ENCODE measurements around the gene CACNA1D.

The CACNA1D gene

DNA sequence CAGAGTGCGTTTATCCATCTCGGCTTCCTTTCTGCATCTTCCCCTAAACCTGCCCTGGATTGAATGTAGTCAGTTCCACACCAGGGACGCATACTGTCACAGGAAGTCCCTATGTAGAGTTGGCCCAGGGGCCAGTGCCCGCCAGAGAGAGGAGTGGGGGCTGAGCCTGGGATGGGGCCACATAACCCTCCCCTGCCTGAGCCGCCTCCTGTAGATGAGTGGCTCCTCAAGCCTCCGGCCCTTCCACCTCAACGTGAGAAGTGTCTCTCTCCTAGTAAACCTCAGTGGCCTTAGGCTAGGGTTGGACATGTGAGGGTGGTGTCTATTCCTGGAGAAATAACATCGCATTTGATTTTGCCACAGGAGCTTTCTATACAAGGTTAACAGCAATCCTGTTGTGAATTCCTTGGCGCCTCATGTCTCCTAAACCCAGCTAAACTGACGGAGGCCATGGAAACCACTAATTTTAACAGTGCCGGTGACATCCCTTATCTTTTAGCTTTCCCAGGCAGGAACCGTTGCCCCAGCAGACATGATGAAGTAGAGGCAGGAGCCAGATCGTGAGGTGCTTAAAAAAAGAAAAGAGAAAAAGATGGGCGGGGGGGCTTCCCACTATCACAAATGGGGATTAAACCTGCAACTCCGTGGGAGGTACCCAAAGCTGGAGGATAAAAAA, 180.7 kb downstream of the CACNA1D start:
- DNase-seq (ENCODE audit: insufficient read length, low spot score): no peak
- FAIRE-seq: no peak

GRCh38 chr3:53675942-53676341, 181.5 kb downstream of the CACNA1D start:
- DNase-seq (ENCODE audit: insufficient read length, low spot score): no peak
- FAIRE-seq: no peak

GRCh38 chr3:53677413-53677812, 183.0 kb downstream of the CACNA1D start:
- DNase-seq (ENCODE audit: insufficient read length, low spot score) (no peak), FAIRE-seq (no peak)

DNA sequence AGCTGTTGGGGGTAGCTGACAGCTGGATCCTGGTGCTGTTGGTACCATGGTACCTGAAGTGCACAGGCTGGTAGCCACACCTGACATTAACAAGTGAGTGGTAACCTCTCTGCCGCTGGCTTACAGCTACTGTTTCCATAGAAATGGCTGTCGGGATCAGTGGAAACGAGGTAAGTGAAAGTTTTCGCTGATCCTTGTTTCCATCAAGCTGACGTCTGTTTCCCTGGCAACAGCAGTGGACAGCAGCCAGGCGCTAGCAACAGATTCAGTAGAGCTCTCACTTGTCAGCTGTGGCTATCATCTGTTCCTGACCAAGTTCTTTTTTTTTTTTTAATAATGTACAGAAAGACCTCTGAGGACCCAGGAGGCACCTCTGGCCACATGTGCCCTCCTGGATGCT, 185.6 kb downstream of the CACNA1D start:
- no peak for DNase-seq (ENCODE audit: insufficient read length, low spot score)
- FAIRE-seq: no peak

DNA sequence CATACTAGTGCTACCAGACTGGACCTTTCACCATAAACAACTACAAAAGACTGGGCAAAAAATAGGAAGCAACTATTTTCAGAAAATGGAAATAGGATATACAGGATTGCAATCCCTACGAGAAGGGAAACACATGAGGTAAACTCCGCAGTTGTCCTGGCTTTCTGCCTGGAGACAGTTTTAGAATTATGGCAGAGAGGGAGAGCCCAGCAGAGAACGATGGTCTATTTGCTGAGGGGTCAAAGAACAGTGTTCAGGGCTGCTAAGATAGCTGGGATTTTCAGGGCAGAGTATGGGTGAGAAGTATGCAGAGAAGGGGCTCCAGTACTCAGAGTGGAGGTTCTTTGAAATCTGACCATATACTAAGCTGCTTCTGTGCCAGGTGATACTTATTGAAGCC, 188.4 kb downstream of the CACNA1D start:
- FAIRE-seq: no peak
- DNase-seq (ENCODE audit: insufficient read length, low spot score): no peak

GRCh38 chr3:53688066-53688465, 193.7 kb downstream of the CACNA1D start:
- FAIRE-seq (no peak), DNase-seq (ENCODE audit: insufficient read length, low spot score) (no peak)

- FAIRE-seq: no peak
- no peak for DNase-seq (ENCODE audit: insufficient read length, low spot score)
These were observed 194.6 kb downstream of the CACNA1D start for GRCh38 chr3:53688989-53689388.

- DNase-seq (ENCODE audit: insufficient read length, low spot score) (no peak), FAIRE-seq (no peak)
These were observed 195.3 kb downstream of the CACNA1D start for GRCh38 chr3:53689681-53690080.

- DNase-seq (ENCODE audit: insufficient read length, low spot score) (no peak), FAIRE-seq (no peak)
These were observed 196.1 kb downstream of the CACNA1D start for GRCh38 chr3:53690521-53690920.

GRCh38 chr3:53691349-53691748, 196.9 kb downstream of the CACNA1D start:
- FAIRE-seq (no peak), DNase-seq (ENCODE audit: insufficient read length, low spot score) (no peak)

DNA sequence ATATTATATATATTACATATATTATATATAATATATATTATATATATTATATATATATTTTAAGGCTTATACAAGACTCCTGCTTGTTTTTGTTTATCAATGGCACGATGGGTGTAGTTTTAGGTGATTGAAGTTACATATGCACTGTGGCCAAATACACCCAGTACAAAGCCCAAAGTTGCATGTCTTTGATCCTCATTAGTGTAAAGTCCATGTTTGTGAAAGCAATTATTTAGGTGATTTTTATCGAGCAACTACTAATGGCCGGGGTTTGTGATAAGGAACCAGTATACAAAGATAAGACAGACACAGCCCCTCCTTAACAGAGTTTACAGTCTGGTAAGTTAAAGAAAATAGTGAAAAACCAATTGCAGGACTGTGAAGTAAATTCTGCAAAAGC, 197.5 kb downstream of the CACNA1D start:
- DNase-seq (ENCODE audit: insufficient read length, low spot score) (no peak), FAIRE-seq (no peak)

GRCh38 chr3:53693451-53693850, 199.0 kb downstream of the CACNA1D start:
- FAIRE-seq (no peak), DNase-seq (ENCODE audit: insufficient read length, low spot score) (no peak)

DNA sequence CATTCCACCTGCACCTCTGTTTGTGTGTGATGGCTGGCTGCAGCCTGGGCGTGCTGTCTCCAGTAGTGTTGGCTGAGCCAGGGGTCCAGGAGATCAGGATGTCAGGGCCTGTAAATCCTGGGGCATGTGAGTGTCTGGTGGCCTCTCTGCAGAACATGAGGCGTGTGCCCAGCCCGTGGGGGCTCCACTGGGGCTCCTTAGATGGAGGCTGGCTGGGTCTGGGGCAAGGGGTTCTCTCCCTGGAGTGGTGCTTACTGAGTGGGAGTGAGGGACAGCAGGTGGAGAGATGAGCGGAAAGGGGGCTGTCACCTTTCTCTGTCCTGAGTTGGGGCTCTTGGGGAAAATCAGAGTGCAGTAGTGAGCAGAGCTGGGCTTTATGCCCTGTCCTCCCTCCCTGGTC, 199.6 kb downstream of the CACNA1D start:
- DNase-seq (ENCODE audit: insufficient read length, low spot score) (no peak), FAIRE-seq (no peak)

GRCh38 chr3:53694666-53695323, 200.4 kb downstream of the CACNA1D start:
- FAIRE-seq (no peak), DNase-seq (ENCODE audit: insufficient read length, low spot score) (no peak)

DNA sequence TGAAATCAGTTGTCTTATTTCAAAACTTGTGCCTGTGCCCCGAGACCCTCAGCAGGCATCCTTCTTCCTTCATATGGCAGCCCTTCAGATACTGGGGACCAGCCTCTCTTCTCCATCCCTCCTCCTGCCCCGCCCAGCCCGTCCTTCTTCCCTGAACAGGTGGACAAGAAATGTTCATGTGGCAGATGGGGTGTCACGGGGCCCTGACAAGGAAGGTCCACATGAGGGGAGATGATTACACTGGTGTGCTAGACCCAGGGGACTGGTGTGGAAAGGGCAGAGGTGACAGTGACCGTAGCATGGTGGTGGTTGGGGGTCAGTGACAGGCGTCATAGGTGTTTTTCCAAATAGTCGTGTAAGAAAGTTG, 200.9 kb downstream of the CACNA1D start:
- no peak for DNase-seq (ENCODE audit: insufficient read length, low spot score)
- FAIRE-seq: no peak

DNA sequence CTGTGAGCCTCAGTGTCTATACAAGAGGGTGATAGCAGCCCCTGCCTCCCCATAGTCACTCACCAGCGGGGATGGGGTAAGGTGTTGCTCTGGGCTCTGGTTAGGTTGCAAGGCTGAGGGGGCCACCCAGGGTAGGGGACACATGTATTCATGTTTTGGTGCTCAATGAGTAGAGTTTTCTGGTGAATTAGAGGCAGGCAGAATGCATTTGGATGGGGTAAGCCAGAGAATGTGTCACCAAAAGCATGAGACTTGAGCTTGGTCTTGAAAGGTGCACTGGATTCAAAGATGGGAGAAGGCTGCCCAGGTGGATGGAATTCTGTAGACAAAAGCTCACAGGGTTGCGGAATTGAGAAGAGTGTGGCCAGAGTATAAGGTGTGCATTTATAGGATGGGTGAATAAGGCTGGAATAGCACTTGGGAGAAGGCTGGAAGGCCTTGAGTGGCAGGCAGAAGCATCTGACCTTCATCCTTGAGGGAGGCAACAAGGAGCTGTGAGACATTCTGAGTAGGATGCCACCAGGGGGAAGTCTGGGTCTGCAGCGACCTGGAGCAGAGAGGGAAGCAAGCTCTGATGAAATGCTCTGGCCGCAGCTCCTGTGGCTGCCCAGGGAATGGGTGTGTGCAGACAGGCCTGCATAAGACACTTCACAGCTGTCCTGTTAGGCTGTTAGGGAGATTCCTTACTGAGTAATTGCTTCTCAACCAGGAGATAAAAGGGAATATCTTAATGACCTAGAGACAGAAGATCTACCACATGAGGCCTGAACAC, 202.2 kb downstream of the CACNA1D start:
- FAIRE-seq: no peak
- no peak for DNase-seq (ENCODE audit: insufficient read length, low spot score)

- DNase-seq (ENCODE audit: insufficient read length, low spot score) (no peak), FAIRE-seq (no peak)
These were observed 206.0 kb downstream of the CACNA1D start for GRCh38 chr3:53700441-53700840.

- DNase-seq (ENCODE audit: insufficient read length, low spot score) (no peak), FAIRE-seq (no peak)
These were observed 208.5 kb downstream of the CACNA1D start for GRCh38 chr3:53702776-53703530.

GRCh38 chr3:53703630-53704362, 209.4 kb downstream of the CACNA1D start:
- DNase-seq (ENCODE audit: insufficient read length, low spot score) (no peak), FAIRE-seq (no peak)

DNA sequence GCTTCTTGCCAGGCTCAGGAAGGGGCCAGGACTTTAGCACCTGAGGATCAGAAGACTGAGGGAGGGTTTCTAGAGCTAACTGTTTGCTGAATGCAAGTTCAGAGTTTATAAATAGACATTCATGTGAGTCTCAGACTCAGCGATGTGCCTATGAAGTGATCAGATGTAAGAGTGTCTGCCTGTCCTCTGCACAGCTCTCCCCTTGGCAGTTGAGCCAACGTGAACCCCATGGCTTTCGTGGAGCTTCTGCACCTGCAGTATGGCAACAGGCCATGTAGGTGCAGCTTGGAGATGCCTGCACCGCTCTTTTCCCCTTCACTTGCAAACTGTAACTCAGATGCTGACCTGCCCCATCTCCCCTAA, 209.9 kb downstream of the CACNA1D start:
- DNase-seq (ENCODE audit: insufficient read length, low spot score) (no peak), FAIRE-seq (no peak)
